RWPE1 (cell line): Measurements from ENCODE around the gene RETREG3.
A peak's percentile ranks its signal among the peaks of the same experiment; 100 is the strongest.

ENCODE experiments used
- CTCF ChIA-PET: fragments of 350-600 bp; sonication (Branson Sonifier 250); formaldehyde crosslinking; extraction: SDS; loops from one replicate; lab custom pipeline; 2021; lab: Yijun Ruan, JAX
- POLR2A ChIA-PET: fragments of 400-600 bp; formaldehyde crosslinking; extraction: SDS; loops from one replicate; lab custom pipeline; 2020; ENCODE audit warnings: antibody characterized with exemption; ENCODE audit not compliant: low non-redundant PET; lab: Yijun Ruan, JAX
- DNase-seq: peaks from one replicate; pipeline ENCODE4 v3.0.0; 2012; ENCODE audit warnings: low spot score
- H3K27ac ChIP-seq: fragments of 450-650 bp; 2 replicates; pipeline ENCODE4 v1.5.1; 2017
- TF ChIP-seq, protein P1 (sequence below): fragments of 450-650 bp; conservative IDR thresholded peaks from 2 replicates; pipeline ENCODE4 v1.5.1; 2017; ENCODE audit warnings: low read depth, mild to moderate bottlenecking

Gene RETREG3

GRCh38 chr17:42536048-42536371, 73.2 kb downstream of the RETREG3 start, which contains the start of gene NAGLU:
Gene NAGLU (plus strand): TSS chr17:42536241. CDS start chr17:42536273, 32 bp downstream.
- peak; percentile 96 for DNase-seq
- peak within 1 kb of the TSS; percentile 91 for H3K27ac ChIP-seq
- TF ChIP-seq, protein P1, sequence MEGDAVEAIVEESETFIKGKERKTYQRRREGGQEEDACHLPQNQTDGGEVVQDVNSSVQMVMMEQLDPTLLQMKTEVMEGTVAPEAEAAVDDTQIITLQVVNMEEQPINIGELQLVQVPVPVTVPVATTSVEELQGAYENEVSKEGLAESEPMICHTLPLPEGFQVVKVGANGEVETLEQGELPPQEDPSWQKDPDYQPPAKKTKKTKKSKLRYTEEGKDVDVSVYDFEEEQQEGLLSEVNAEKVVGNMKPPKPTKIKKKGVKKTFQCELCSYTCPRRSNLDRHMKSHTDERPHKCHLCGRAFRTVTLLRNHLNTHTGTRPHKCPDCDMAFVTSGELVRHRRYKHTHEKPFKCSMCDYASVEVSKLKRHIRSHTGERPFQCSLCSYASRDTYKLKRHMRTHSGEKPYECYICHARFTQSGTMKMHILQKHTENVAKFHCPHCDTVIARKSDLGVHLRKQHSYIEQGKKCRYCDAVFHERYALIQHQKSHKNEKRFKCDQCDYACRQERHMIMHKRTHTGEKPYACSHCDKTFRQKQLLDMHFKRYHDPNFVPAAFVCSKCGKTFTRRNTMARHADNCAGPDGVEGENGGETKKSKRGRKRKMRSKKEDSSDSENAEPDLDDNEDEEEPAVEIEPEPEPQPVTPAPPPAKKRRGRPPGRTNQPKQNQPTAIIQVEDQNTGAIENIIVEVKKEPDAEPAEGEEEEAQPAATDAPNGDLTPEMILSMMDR: no peak
- CTCF ChIA-PET: interaction anchor here (0.6 to 1.3 kb wide), 5 partner anchors 9 to 113 kb away, joined by 3 to 4 read pairs (median 3); partner anchors contain the start of gene HSD17B1
- POLR2A ChIA-PET: interaction anchor here (0.6 kb wide), 2 partner anchors 426 to 1906 kb away, joined by 6 to 7 read pairs; no protein-coding TSS in a partner anchor

DNA sequence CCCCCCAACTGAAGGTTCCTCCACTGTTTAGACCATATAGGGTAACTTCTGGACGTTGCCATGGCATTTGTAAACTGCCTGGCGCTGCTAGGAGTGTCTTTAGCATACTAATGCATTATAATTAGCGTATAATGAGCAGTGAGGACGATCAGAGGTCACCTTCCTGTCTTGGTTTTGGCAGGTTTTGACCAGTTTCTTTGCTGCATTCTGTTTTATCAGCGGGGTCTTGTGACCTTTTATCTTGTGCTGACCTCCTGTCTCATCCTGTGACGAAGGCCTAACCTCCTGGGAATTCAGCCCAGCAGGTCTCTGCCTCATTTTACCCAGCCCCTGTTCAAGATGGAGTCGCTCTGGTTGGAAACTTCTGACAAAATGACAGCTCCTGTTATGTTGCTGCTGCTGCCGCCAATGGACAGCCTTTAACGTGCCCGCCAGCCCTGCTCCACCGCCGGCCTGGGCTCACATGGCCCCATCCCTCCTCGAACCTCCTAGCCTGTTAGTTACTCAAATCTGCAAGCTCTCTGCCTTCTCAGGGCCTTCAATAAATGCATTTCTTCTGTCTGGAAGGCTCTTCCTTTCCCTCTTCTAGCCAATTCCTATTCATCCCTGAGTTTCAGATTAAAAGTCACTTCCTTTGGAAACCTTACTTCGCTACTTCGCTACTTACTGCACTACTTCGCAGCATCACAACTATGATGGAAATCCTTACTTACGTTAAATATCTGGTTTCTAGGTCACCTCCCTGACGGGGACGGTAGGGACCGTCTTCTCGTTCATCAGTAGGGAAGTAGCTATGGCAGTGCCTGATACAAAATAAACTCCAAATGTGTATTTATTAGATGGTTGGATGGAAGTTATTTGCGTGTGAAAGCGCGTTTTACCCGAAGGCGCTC, 73.8 kb downstream of the RETREG3 start:
- TF ChIP-seq, protein P1: no peak
- no peak for DNase-seq
- CTCF ChIA-PET: interaction anchor here (0.6 to 1.3 kb wide), 4 partner anchors 9 to 112 kb away, joined by 3 read pairs; no protein-coding TSS in a partner anchor
- POLR2A ChIA-PET: no interaction called here
- H3K27ac ChIP-seq: peak overlapping the region; percentile 91

DNA sequence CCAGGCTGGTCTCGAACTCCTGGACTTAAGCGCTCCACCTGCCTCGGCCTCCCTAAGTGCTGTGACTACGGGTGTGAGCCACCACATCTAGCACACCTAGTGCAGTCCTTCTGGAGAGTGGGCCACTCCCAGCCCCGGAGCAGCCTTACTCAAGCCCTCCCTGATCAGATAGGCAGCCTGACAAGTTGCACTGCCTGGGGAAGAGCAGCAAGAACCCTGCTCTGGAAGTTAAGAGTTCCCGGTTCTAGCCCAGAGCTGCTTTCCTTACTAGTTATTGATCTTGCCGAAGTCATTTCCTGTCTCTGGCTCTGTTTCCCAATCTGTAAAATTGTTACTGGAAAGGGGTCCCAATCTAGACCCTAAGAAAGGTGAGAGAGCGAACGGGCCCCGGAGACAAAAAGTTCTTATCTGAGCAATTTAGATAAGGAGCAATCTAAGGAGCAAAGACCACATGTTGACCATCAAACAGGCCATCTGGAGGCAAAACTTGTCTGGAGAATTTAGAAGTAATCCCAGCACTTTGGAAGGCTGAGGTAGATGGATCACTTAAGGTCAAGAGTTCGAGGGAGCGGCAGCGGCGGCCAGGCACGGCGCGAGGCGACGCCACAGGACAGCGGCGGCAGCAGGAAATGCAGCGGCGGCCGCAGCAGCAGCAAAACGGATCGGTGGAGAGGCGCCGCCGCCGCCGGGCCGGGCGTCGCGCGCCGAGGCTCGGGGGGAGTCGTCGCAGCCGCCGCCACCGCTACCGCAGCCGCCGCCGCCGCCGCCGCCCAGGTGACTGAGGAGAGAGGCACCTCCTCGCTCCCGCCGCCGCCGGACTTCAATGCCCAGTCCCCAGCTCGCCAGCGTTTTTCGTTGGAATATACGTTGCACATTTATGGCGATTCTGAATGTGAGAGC, 77.5 kb downstream of the RETREG3 start:
- ChIA-PET POLR2A (no interaction called here), CTCF (interaction anchor here (0.6 kb wide), 1 partner anchor 45 kb away, joined by 3 read pairs; no protein-coding TSS in a partner anchor)
- no peak for DNase-seq
- TF ChIP-seq, protein P1: peak; percentile 70
- H3K27ac ChIP-seq: peak overlapping the region; percentile 93

DNA sequence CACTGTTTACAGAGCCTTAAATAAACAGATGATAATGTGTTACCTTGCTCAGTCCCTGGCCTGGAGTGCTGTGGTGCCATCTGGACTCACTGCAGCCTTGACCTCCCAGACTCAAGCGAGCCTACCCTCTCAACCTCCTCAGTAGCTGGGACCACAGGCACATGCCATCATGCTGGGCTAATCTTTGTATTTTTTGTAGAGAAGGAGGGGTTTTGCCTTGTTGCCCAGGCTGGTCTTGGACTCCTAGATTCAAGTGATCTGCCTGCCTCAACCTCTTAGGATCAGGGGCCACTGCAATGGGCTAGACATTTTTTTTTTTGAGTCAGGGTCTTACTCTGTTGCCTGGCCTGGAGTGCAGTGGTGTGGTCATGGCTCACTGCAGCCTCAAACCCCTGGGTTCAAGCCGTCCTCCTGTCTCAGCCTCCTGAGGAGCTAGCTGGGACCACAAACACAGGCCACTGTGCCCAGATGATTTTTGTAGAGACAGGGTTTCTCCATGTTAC, 78.2 kb downstream of the RETREG3 start:
- ChIA-PET POLR2A (interaction anchor here (0.6 kb wide), 1 partner anchor 431 kb away, joined by 6 read pairs; no protein-coding TSS in a partner anchor), CTCF (interaction anchor here (0.5 to 0.6 kb wide), 3 partner anchors 45 to 194 kb away, joined by 3 to 5 read pairs (median 3); no protein-coding TSS in a partner anchor)
- DNase-seq: no peak
- TF ChIP-seq, protein P1: no peak
- peak overlapping the region; percentile 93 for H3K27ac ChIP-seq
